Heart right ventricle (tissue), 16 donors: ENCODE results near the gene TRIM63. TPM values are rescaled to one million over a fixed set of nuclear protein-coding genes. Genes with fewer than 3 reads are reported as not detected.
A peak's percentile ranks its signal among the peaks of the same experiment; 100 is the strongest.

ENCODE experiments used
- ATAC-seq, 8 donors: fragments of 200-7000 bp; cut with Tn5 transposase; one replicate each; pipeline ENCODE4 v1.9.1; 2020; ENCODE audit warnings: mild to moderate bottlenecking in 8 of 8, moderate library complexity in 8 of 8, moderate number of reproducible peaks in 1 of 8
- DNase-seq, 2 donors: peaks; one replicate each; pipeline ENCODE4 v3.0.0-alpha.2; 2020
- H3K27ac ChIP-seq, 10 donors: fragments of 200-600 bp; sonication (generic) in 2 of 10; one replicate each; pipeline versions ENCODE4 v1.5.0 to v1.8.0; 2020 to 2022; ENCODE audit warnings: mild to moderate bottlenecking in 3 of 10
- H3K27me3 ChIP-seq, 7 donors: fragments of 200-600 bp; one replicate each; pipeline ENCODE4 v1.8.0; 2021 to 2022; ENCODE audit warnings: mild to moderate bottlenecking in 2 of 7
- H3K36me3 ChIP-seq, 9 donors: fragments of 200-600 bp; sonication (generic) in 1 of 9; one replicate each; pipeline versions ENCODE4 v1.5.0 to v1.8.0; 2020 to 2022; ENCODE audit warnings: mild to moderate bottlenecking in 2 of 9
- H3K4me1 ChIP-seq, 9 donors: fragments of 200-600 bp; sonication (generic) in 1 of 9; one replicate each; pipeline versions ENCODE4 v1.5.0 to v1.8.0; 2020 to 2022; ENCODE audit warnings: mild to moderate bottlenecking in 4 of 9
- H3K4me3 ChIP-seq, 10 donors: fragments of 200-600 bp; sonication (generic) in 2 of 10; one replicate each; pipeline versions ENCODE4 v1.5.0 to v1.8.0; 2020 to 2022; ENCODE audit warnings: mild to moderate bottlenecking in 7 of 10, moderate library complexity in 2 of 10
- H3K9me3 ChIP-seq, 11 donors: fragments of 200-600 bp in 10 of 11; sonication (generic) in 2 of 11; one replicate each; pipeline versions ENCODE4 v1.5.0 to v1.8.0; 2013 to 2022; ENCODE audit warnings: mild to moderate bottlenecking in 2 of 11, control low read depth in 1 of 11, moderate library complexity in 1 of 11
- CTCF ChIP-seq, 9 donors: fragments of 200-600 bp; sonication (generic) in 2 of 9; IDR thresholded peaks; one replicate each; pipeline versions ENCODE4 v1.5.0 to v1.8.0; 2021 to 2022; ENCODE audit warnings: antibody characterized with exemption in 9 of 9, mild to moderate bottlenecking in 5 of 9, moderate library complexity in 1 of 9
- WGBS, 2 donors: extraction: QIAGEN DNeasy Blood & Tissue Kit; methylation state at CpG; one replicate each; pipeline ENCODE4 v1.1.7; 2013; ENCODE audit warnings: inconsistent platforms in 1 of 2; 5-methylcytosine and 5-hydroxymethylcytosine counted together
- intact Hi-C, 10 donors: fragments of 100-400 bp; cut with DNase I; formaldehyde crosslinking; loops; one replicate each; pipeline versions ENCODE4 v1.11.1 to v1.14.2; 2022
- polyA plus RNA-seq, 2 donors: library from polyadenylated mRNA; stranded (reverse); fragments of 200-250 nt; gene quantifications; one replicate each; pipeline ENCODE4 v1.2.3, GENCODE V29; 2013
- total RNA-seq, 10 donors: library from RNA; stranded (reverse); fragmentation: NEBNext Ultra II Directional in 3 of 10; extraction: Animal tissue kit (Norgen Biotek cat#: 25700) in 3 of 10; gene quantifications; one replicate each; pipeline versions ENCODE4 v1.2.1 to v1.2.4, GENCODE V29; 2021 to 2023
- donor health status: Arrhythmogenic right ventricular cardiomyopathy.
- donor health status: ischemic (EF 13 %, LVEDD 7.1; RV severe dilation, severe dysfunction).
- donor health status: healthy with polysubstance abuse.
- donor health status: DM: no; HTN: yes; CAD: no.
- donor health status: DM: no; HTN: no; CAD: no.
- donor health status: ischemic (EF 25% LVEDD 6.9; RV normal size, moderate dysfunction).
- donor health status: ischemic (EF 25% LVEDD 5.7; RV mildly dilated, moderate dysfunction).
- donor health status: healthy.
- donor health status: DM: yes; HTN: yes; CAD: no.
- donor health status: Ischemic cardiomyopathy.
- donor health status: ischemic (EF 35%, LVEDD 5.7; RV mildly dilated, moderate dysfunction).
- donor health status: nonischemic (EF 11% LVEDD 7.7; RV severe dilation, severe dysfunction).
- donor health status: DM: yes; HTN: yes; CAD: no.
- donor health status: PGD.
- donor health status: ischemic (EF 29% LVEDD 5.4; RV normal size, mild dysfunction).
- donor health status: nonischemic (EF 23%, LVEDD 6.1; RV moderate dilation, normal function).

TRIM63 gene
- total and polyA plus RNA-seq, 12 donors: 191 to 415 (median 222) TPM

GRCh38 chr1:26023826-26024225 is 43.6 kb downstream of the TRIM63 start:
- Histone ChIP-seq H3K36me3 (no peaks in the 10 kb centered on the region), H3K4me1 (peaks cover 7 to 51% (median 31%) of the 10 kb centered on the region in 9 donors), H3K27me3 (no peaks in the 10 kb centered on the region), H3K27ac (peak overlapping the region in 5 of 10 donors; percentile 40 to 97 (median 91)), H3K9me3 (no peaks in the 10 kb centered on the region), H3K4me3 (peak overlapping the region in 4 of 10 donors; percentile 1 to 48 (median 28))
- WGBS, 2 donors: 70 to 81% methylated on average over 5 of the region's 5 CpGs
- DNase-seq: no peak
- intact Hi-C loops: no loop called here
- TF ChIP-seq CTCF (IDR thresholded peaks at IDR 0.05): no peak
- no peak for ATAC-seq

GRCh38 chr1:26023009-26023408 is 44.4 kb downstream of the TRIM63 start:
- H3K4me3 ChIP-seq: peak overlapping the region in 5 of 10 donors; percentile 5 to 49 (median 38)
- no peaks in the 10 kb centered on the region for H3K9me3 ChIP-seq
- H3K27me3 ChIP-seq: no peaks in the 10 kb centered on the region
- H3K4me1 ChIP-seq: peaks cover 9 to 59% (median 34%) of the 10 kb centered on the region in 9 donors
- peak in 1 of 8 donors; percentile 1 for ATAC-seq
- TF ChIP-seq CTCF (IDR thresholded peaks at IDR 0.05): no peak
- no peaks in the 10 kb centered on the region for H3K36me3 ChIP-seq
- 68% methylated on average over 13 of the region's 13 CpGs for WGBS, 2 donors
- intact Hi-C loops: no loop called here
- no peak for DNase-seq
- peak overlapping the region in 8 of 10 donors; percentile 82 to 97 (median 88) for H3K27ac ChIP-seq

- intact Hi-C loops: no loop called here
- peak overlapping the region; percentile 34 to 97 (median 84) for H3K27ac ChIP-seq
- DNase-seq (no peak), ATAC-seq (peak in 4 of 8 donors; percentile 1 to 10 (median 1))
- peak overlapping the region in 5 of 10 donors; percentile 27 to 49 (median 38) for H3K4me3 ChIP-seq
- H3K27me3 ChIP-seq: no peaks in the 10 kb centered on the region
- H3K36me3 ChIP-seq: no peaks in the 10 kb centered on the region
- no peaks in the 10 kb centered on the region for H3K9me3 ChIP-seq
- peaks cover 9 to 65% (median 38%) of the 10 kb centered on the region in 9 donors for H3K4me1 ChIP-seq
- no peak for TF ChIP-seq CTCF (IDR thresholded peaks at IDR 0.05)
- WGBS, 2 donors: 50 to 55% methylated on average over 8 of the region's 8 CpGs
These were observed 45.0 kb downstream of the TRIM63 start for GRCh38 chr1:26022404-26022779.

- Histone ChIP-seq H3K36me3 (no peaks in the 10 kb centered on the region), H3K4me3 (peak within 1 kb of the TSS in 7 of 10 donors; percentile 26 to 49 (median 45)), H3K27ac (peak within 1 kb of the TSS; percentile 58 to 97 (median 84)), H3K9me3 (no peaks in the 10 kb centered on the region), H3K27me3 (no peaks in the 10 kb centered on the region), H3K4me1 (peaks cover 9 to 71% (median 44%) of the 10 kb centered on the region in 9 donors)
- WGBS, 2 donors: 17 to 28% methylated on average over 15 of the region's 15 CpGs
- peak; percentile 77 to 79 for DNase-seq
- ATAC-seq: peak; percentile 79 to 89 (median 82)
- intact Hi-C loops: no loop called here
- no peak for TF ChIP-seq CTCF (IDR thresholded peaks at IDR 0.05)
These were observed 45.6 kb downstream of the TRIM63 start, which contains the start of gene EXTL1 for GRCh38 chr1:26021647-26022403. TSS of gene EXTL1 (plus strand) at chr1:26021775. CDS start at chr1:26022647, 872 bp downstream.
